ENCODE measurements around the gene CITED4.

GRCh38 chr1:40820911-40821693 is 41.1 kb downstream of the CITED4 start:
- no peak for TF ChIP-seq TARDBP (IDR thresholded peaks at IDR 0.05)
- no peak for TF ChIP-seq NFRKB (IDR thresholded peaks at IDR 0.05)
- TF ChIP-seq HDGF (IDR thresholded peaks at IDR 0.05; ENCODE audit: borderline replicate concordance) = no peak
- no peak for TF ChIP-seq ZNF384 (IDR thresholded peaks at IDR 0.05)
- TF ChIP-seq BHLHE40 (IDR thresholded peaks at IDR 0.05; ENCODE audit: borderline replicate concordance) = no peak
- no peak for TF ChIP-seq SUZ12 (IDR thresholded peaks at IDR 0.05)
- no peak for TF ChIP-seq L3MBTL2 (conservative IDR thresholded peaks at IDR 0.05)
- TF ChIP-seq LEF1 (IDR thresholded peaks at IDR 0.05; ENCODE audit: borderline replicate concordance) = no peak
- no peak for TF ChIP-seq ARNT (IDR thresholded peaks at IDR 0.05)
- TF ChIP-seq, protein P1, sequence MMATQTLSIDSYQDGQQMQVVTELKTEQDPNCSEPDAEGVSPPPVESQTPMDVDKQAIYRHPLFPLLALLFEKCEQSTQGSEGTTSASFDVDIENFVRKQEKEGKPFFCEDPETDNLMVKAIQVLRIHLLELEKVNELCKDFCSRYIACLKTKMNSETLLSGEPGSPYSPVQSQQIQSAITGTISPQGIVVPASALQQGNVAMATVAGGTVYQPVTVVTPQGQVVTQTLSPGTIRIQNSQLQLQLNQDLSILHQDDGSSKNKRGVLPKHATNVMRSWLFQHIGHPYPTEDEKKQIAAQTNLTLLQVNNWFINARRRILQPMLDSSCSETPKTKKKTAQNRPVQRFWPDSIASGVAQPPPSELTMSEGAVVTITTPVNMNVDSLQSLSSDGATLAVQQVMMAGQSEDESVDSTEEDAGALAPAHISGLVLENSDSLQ (IDR thresholded peaks at IDR 0.05) = no peak
- no peak for TF ChIP-seq FOXK2 (IDR thresholded peaks at IDR 0.05)
- no peak for TF ChIP-seq SP1 (IDR thresholded peaks at IDR 0.05)

All from HEK293T (cell line).